Stimulated activated CD8-positive, alpha-beta memory T cell treated with anti-CD3 and anti-CD28 coated beads, Interleukin-2, amount 100 ng/mL, for 1 hour (primary cell): ENCODE results near the gene EVC.
"Not testable (repeated sequence)": the region's sequence is repeated elsewhere in the genome, so short reads cannot be mapped to it uniquely, and the experiment has no call there.

Experiments used
- DNase-seq, 2 donors: peaks; one replicate each; pipeline ENCODE4 v3.0.0-alpha.2; 2020; ENCODE audit warnings: low read depth in 2 of 2

EVC gene

GRCh38 chr4:5708449-5709206, 2.4 kb upstream of the EVC start, which contains the start of gene EVC2:
EVC2 (minus strand) TSS chr4:5708559; CDS start chr4:5708513, 46 bp downstream.
- peak in 1 of 2 donors; percentile 16 for DNase-seq

- no peak for DNase-seq
Observed at GRCh38 chr4:5709207-5709575, 1.8 kb upstream of the EVC start.

GRCh38 chr4:5710065-5710960, 688 bp upstream of the EVC start:
- no peak for DNase-seq

GRCh38 chr4:5711479-5712184, 631 bp downstream of the EVC start:
- no peak for DNase-seq

GRCh38 chr4:5712517-5712916, 1.5 kb downstream of the EVC start:
- no peak for DNase-seq

GRCh38 chr4:5712931-5713330, 1.9 kb downstream of the EVC start:
- DNase-seq, result no peak

GRCh38 chr4:5713861-5714260, 2.9 kb downstream of the EVC start:
- no peak for DNase-seq

GRCh38 chr4:5715357-5715756, 4.4 kb downstream of the EVC start:
- DNase-seq, result no peak

GRCh38 chr4:5716391-5716790, 5.4 kb downstream of the EVC start:
- no peak for DNase-seq

GRCh38 chr4:5717449-5718158, 6.6 kb downstream of the EVC start:
- DNase-seq, result no peak

GRCh38 chr4:5718411-5718810, 7.4 kb downstream of the EVC start:
- no peak for DNase-seq

GRCh38 chr4:5719350-5720055, 8.5 kb downstream of the EVC start:
- DNase-seq, result no peak

GRCh38 chr4:5720157-5720850, 9.3 kb downstream of the EVC start:
- DNase-seq, result no peak

GRCh38 chr4:5720980-5721379, 10.0 kb downstream of the EVC start:
- DNase-seq, result no peak

GRCh38 chr4:5721923-5722322, 10.9 kb downstream of the EVC start:
- no peak for DNase-seq

- no peak for DNase-seq
Observed at GRCh38 chr4:5722328-5722727, 11.3 kb downstream of the EVC start.

- DNase-seq, result no peak
Observed at GRCh38 chr4:5724377-5724776, 13.4 kb downstream of the EVC start.

- not testable (repeated sequence) for DNase-seq
Observed at GRCh38 chr4:5728412-5728811, 17.4 kb downstream of the EVC start.

- DNase-seq, result no peak
Observed at GRCh38 chr4:5730436-5730835, 19.4 kb downstream of the EVC start.
